ENCODE results near the gene GPR155. TPM values are rescaled to one million over a fixed set of nuclear protein-coding genes. Genes with fewer than 3 reads are reported as not detected.

Gene GPR155
- polyA plus RNA-seq, 2 donors = 1.0 to 1.1 TPM

DNA sequence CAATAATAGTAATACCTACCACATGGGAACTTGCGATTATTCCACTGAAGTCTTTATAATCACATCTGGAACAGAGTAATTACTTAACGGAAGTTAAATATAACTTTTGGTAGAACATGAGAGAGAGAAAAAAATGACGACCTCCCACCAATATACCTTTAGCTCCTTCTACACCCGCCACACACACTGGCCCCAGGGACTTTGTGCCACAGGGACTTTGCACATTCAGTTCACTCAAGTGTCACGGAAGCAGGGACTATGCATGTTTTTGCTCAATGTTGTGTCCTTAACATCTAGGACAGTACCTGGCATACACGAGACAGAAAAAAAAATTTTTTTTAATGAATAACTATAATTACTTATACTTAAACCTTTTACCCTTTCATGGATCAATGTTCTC, 4.0 kb downstream of the GPR155 start:
- H3K9me3 ChIP-seq (ENCODE audit: control insufficient read depth in 2 of 2, insufficient read depth in 1 of 2, low read depth in 1 of 2, low read length in 1 of 2) = no peaks in the 10 kb centered on the region
- WGBS, 2 donors = 94 to 97% methylated on average over 6 of the region's 6 CpGs
- no peak overlapping the region for H3K27ac ChIP-seq (ENCODE audit: low read depth in 2 of 2, low read length in 1 of 2)
- no peaks in the 10 kb centered on the region for H3K36me3 ChIP-seq (ENCODE audit: control insufficient read depth in 2 of 2, insufficient read depth in 2 of 2, low read length in 1 of 2)
- no peak overlapping the region for H3K4me3 ChIP-seq (ENCODE audit: low read depth in 1 of 2, low read length in 2 of 2)
- H3K27me3 ChIP-seq (ENCODE audit: control insufficient read depth in 1 of 2, insufficient read depth in 2 of 2, low read length in 2 of 2) = no peaks in the 10 kb centered on the region
- peaks cover 0 to 2% of the 10 kb centered on the region in 2 donors for H3K4me1 ChIP-seq (ENCODE audit: control insufficient read depth in 2 of 2, insufficient read depth in 2 of 2, low read length in 1 of 2)

GRCh38 chr2:174477759-174478158, 9.1 kb downstream of the GPR155 start:
- H3K9me3 ChIP-seq (ENCODE audit: control insufficient read depth in 2 of 2, insufficient read depth in 1 of 2, low read depth in 1 of 2, low read length in 1 of 2) = no peaks in the 10 kb centered on the region
- H3K4me1 ChIP-seq (ENCODE audit: control insufficient read depth in 2 of 2, insufficient read depth in 2 of 2, low read length in 1 of 2) = no peaks in the 10 kb centered on the region
- 85 to 90% methylated on average over 1 of the region's 1 CpG for WGBS, 2 donors
- no peaks in the 10 kb centered on the region for H3K36me3 ChIP-seq (ENCODE audit: control insufficient read depth in 2 of 2, insufficient read depth in 2 of 2, low read length in 1 of 2)
- H3K4me3 ChIP-seq (ENCODE audit: low read depth in 1 of 2, low read length in 2 of 2) = no peak overlapping the region
- H3K27me3 ChIP-seq (ENCODE audit: control insufficient read depth in 1 of 2, insufficient read depth in 2 of 2, low read length in 2 of 2) = no peaks in the 10 kb centered on the region
- H3K27ac ChIP-seq (ENCODE audit: low read depth in 2 of 2, low read length in 1 of 2) = no peak overlapping the region

GRCh38 chr2:174473796-174474195, 13.0 kb downstream of the GPR155 start:
- H3K36me3 ChIP-seq (ENCODE audit: control insufficient read depth in 2 of 2, insufficient read depth in 2 of 2, low read length in 1 of 2) = no peaks in the 10 kb centered on the region
- no peak overlapping the region for H3K4me3 ChIP-seq (ENCODE audit: low read depth in 1 of 2, low read length in 2 of 2)
- H3K27me3 ChIP-seq (ENCODE audit: control insufficient read depth in 1 of 2, insufficient read depth in 2 of 2, low read length in 2 of 2) = no peaks in the 10 kb centered on the region
- 82 to 87% methylated on average over 3 of the region's 3 CpGs for WGBS, 2 donors
- no peaks in the 10 kb centered on the region for H3K9me3 ChIP-seq (ENCODE audit: control insufficient read depth in 2 of 2, insufficient read depth in 1 of 2, low read depth in 1 of 2, low read length in 1 of 2)
- H3K27ac ChIP-seq (ENCODE audit: low read depth in 2 of 2, low read length in 1 of 2) = no peak overlapping the region
- H3K4me1 ChIP-seq (ENCODE audit: control insufficient read depth in 2 of 2, insufficient read depth in 2 of 2, low read length in 1 of 2) = no peaks in the 10 kb centered on the region

GRCh38 chr2:174465327-174465726, 21.5 kb downstream of the GPR155 start:
- H3K4me1 ChIP-seq (ENCODE audit: control insufficient read depth in 2 of 2, insufficient read depth in 2 of 2, low read length in 1 of 2) = peaks cover 0 to 2% of the 10 kb centered on the region in 2 donors
- H3K27me3 ChIP-seq (ENCODE audit: control insufficient read depth in 1 of 2, insufficient read depth in 2 of 2, low read length in 2 of 2) = no peaks in the 10 kb centered on the region
- no peaks in the 10 kb centered on the region for H3K9me3 ChIP-seq (ENCODE audit: control insufficient read depth in 2 of 2, insufficient read depth in 1 of 2, low read depth in 1 of 2, low read length in 1 of 2)
- WGBS, 2 donors = 80% methylated on average over 4 of the region's 4 CpGs
- no peaks in the 10 kb centered on the region for H3K36me3 ChIP-seq (ENCODE audit: control insufficient read depth in 2 of 2, insufficient read depth in 2 of 2, low read length in 1 of 2)
- H3K27ac ChIP-seq (ENCODE audit: low read depth in 2 of 2, low read length in 1 of 2) = no peak overlapping the region
- H3K4me3 ChIP-seq (ENCODE audit: low read depth in 1 of 2, low read length in 2 of 2) = no peak overlapping the region

GRCh38 chr2:174461221-174461620, 25.6 kb downstream of the GPR155 start:
- H3K4me3 ChIP-seq (ENCODE audit: low read depth in 1 of 2, low read length in 2 of 2) = no peak overlapping the region
- H3K36me3 ChIP-seq (ENCODE audit: control insufficient read depth in 2 of 2, insufficient read depth in 2 of 2, low read length in 1 of 2) = no peaks in the 10 kb centered on the region
- WGBS, 2 donors = 88 to 93% methylated on average over 1 of the region's 1 CpG
- H3K4me1 ChIP-seq (ENCODE audit: control insufficient read depth in 2 of 2, insufficient read depth in 2 of 2, low read length in 1 of 2) = peaks cover 0 to 2% of the 10 kb centered on the region in 2 donors
- no peaks in the 10 kb centered on the region for H3K27me3 ChIP-seq (ENCODE audit: control insufficient read depth in 1 of 2, insufficient read depth in 2 of 2, low read length in 2 of 2)
- no peaks in the 10 kb centered on the region for H3K9me3 ChIP-seq (ENCODE audit: control insufficient read depth in 2 of 2, insufficient read depth in 1 of 2, low read depth in 1 of 2, low read length in 1 of 2)
- no peak overlapping the region for H3K27ac ChIP-seq (ENCODE audit: low read depth in 2 of 2, low read length in 1 of 2)

DNA sequence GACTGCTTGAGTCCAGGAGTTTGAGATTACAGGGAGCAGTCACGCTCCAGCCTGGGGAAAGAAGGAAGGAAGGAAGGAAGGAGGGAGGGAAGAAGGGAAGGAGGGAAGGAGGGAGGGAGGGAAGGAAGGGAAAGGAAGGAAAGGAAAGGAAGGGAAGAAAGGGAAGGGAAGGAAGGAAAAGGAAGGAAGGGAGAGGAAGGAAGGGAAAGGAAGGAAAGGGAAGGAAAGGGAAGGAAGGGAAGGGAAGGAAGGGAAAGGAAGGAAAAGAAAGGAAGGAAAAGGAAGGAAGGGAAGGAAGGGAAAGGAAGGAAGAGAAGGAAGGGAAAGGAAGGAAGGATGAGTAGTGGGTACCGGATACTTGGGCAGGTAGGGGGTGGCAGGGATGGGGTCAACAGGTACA, 32.3 kb downstream of the GPR155 start:
- Histone ChIP-seq H3K4me3 (ENCODE audit: low read depth in 1 of 2, low read length in 2 of 2) (no peak overlapping the region), H3K27me3 (ENCODE audit: control insufficient read depth in 1 of 2, insufficient read depth in 2 of 2, low read length in 2 of 2) (no peaks in the 10 kb centered on the region), H3K27ac (ENCODE audit: low read depth in 2 of 2, low read length in 1 of 2) (no peak overlapping the region), H3K36me3 (ENCODE audit: control insufficient read depth in 2 of 2, insufficient read depth in 2 of 2, low read length in 1 of 2) (no peaks in the 10 kb centered on the region), H3K9me3 (ENCODE audit: control insufficient read depth in 2 of 2, insufficient read depth in 1 of 2, low read depth in 1 of 2, low read length in 1 of 2) (no peaks in the 10 kb centered on the region), H3K4me1 (ENCODE audit: control insufficient read depth in 2 of 2, insufficient read depth in 2 of 2, low read length in 1 of 2) (no peaks in the 10 kb centered on the region)
- 89 to 91% methylated on average over 2 of the region's 2 CpGs for WGBS, 2 donors

GRCh38 chr2:174450021-174450816, 36.6 kb downstream of the GPR155 start:
- WGBS, 2 donors = 90% methylated on average over 4 of the region's 4 CpGs
- Histone ChIP-seq H3K27me3 (ENCODE audit: control insufficient read depth in 1 of 2, insufficient read depth in 2 of 2, low read length in 2 of 2) (no peaks in the 10 kb centered on the region), H3K4me1 (ENCODE audit: control insufficient read depth in 2 of 2, insufficient read depth in 2 of 2, low read length in 1 of 2) (no peaks in the 10 kb centered on the region), H3K9me3 (ENCODE audit: control insufficient read depth in 2 of 2, insufficient read depth in 1 of 2, low read depth in 1 of 2, low read length in 1 of 2) (no peaks in the 10 kb centered on the region), H3K4me3 (ENCODE audit: low read depth in 1 of 2, low read length in 2 of 2) (no peak overlapping the region), H3K27ac (ENCODE audit: low read depth in 2 of 2, low read length in 1 of 2) (no peak overlapping the region), H3K36me3 (ENCODE audit: control insufficient read depth in 2 of 2, insufficient read depth in 2 of 2, low read length in 1 of 2) (no peaks in the 10 kb centered on the region)

- Histone ChIP-seq H3K27me3 (ENCODE audit: control insufficient read depth in 1 of 2, insufficient read depth in 2 of 2, low read length in 2 of 2) (no peaks in the 10 kb centered on the region), H3K4me1 (ENCODE audit: control insufficient read depth in 2 of 2, insufficient read depth in 2 of 2, low read length in 1 of 2) (no peaks in the 10 kb centered on the region), H3K27ac (ENCODE audit: low read depth in 2 of 2, low read length in 1 of 2) (no peak overlapping the region), H3K36me3 (ENCODE audit: control insufficient read depth in 2 of 2, insufficient read depth in 2 of 2, low read length in 1 of 2) (no peaks in the 10 kb centered on the region), H3K9me3 (ENCODE audit: control insufficient read depth in 2 of 2, insufficient read depth in 1 of 2, low read depth in 1 of 2, low read length in 1 of 2) (no peaks in the 10 kb centered on the region), H3K4me3 (ENCODE audit: low read depth in 1 of 2, low read length in 2 of 2) (no peak overlapping the region)
- WGBS, 2 donors = 93 to 94% methylated on average over 2 of the region's 2 CpGs
Observed at GRCh38 chr2:174449033-174449432, 37.8 kb downstream of the GPR155 start.

DNA sequence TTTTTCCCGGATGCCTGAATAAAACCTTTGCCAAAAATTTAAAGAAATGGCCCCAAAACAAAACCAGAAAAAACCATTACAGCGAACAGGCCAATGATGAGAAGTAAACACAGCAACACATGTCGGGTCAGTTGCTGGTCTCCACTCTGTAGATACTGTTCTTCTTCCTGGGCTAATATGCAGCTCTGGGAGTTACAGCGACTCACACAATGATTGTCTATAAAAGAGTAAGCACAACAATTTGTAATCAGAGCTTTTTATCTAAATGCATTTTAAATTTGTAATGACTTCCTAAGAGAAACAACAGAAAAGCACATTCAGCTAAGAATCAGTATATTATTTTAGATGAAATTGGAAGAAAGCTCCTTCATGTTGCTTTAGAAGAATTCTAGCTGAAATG, 40.3 kb downstream of the GPR155 start:
- Histone ChIP-seq H3K27ac (ENCODE audit: low read depth in 2 of 2, low read length in 1 of 2) (no peak overlapping the region), H3K9me3 (ENCODE audit: control insufficient read depth in 2 of 2, insufficient read depth in 1 of 2, low read depth in 1 of 2, low read length in 1 of 2) (no peaks in the 10 kb centered on the region), H3K36me3 (ENCODE audit: control insufficient read depth in 2 of 2, insufficient read depth in 2 of 2, low read length in 1 of 2) (no peaks in the 10 kb centered on the region), H3K27me3 (ENCODE audit: control insufficient read depth in 1 of 2, insufficient read depth in 2 of 2, low read length in 2 of 2) (no peaks in the 10 kb centered on the region), H3K4me3 (ENCODE audit: low read depth in 1 of 2, low read length in 2 of 2) (no peak overlapping the region), H3K4me1 (ENCODE audit: control insufficient read depth in 2 of 2, insufficient read depth in 2 of 2, low read length in 1 of 2) (no peaks in the 10 kb centered on the region)
- 87 to 90% methylated on average over 4 of the region's 4 CpGs for WGBS, 2 donors

DNA sequence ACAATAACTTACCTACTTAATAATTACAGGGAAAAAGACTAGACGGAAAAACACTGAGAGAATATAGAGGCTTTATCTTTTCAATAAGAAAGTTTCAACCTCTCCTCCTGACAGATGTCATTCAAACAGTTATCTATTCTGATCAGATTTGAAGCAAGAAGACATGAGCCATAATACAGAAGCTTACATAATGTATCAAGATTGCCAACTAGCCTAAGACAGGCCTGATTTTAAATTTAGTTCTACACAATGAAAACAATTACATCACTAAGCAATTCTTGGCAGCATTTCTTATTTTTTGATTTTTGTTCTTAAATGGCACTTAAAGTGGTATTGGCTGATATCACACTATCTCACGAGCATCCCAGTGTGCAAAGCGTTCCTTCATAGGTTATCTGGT, 41.6 kb downstream of the GPR155 start:
- Histone ChIP-seq H3K4me1 (ENCODE audit: control insufficient read depth in 2 of 2, insufficient read depth in 2 of 2, low read length in 1 of 2) (no peaks in the 10 kb centered on the region), H3K27me3 (ENCODE audit: control insufficient read depth in 1 of 2, insufficient read depth in 2 of 2, low read length in 2 of 2) (no peaks in the 10 kb centered on the region), H3K4me3 (ENCODE audit: low read depth in 1 of 2, low read length in 2 of 2) (no peak overlapping the region), H3K36me3 (ENCODE audit: control insufficient read depth in 2 of 2, insufficient read depth in 2 of 2, low read length in 1 of 2) (no peaks in the 10 kb centered on the region), H3K27ac (ENCODE audit: low read depth in 2 of 2, low read length in 1 of 2) (no peak overlapping the region), H3K9me3 (ENCODE audit: control insufficient read depth in 2 of 2, insufficient read depth in 1 of 2, low read depth in 1 of 2, low read length in 1 of 2) (no peaks in the 10 kb centered on the region)
- 79 to 84% methylated on average over 3 of the region's 3 CpGs for WGBS, 2 donors

Data from esophagus (tissue), 2 donors.